Liver (tissue), 9 donors: Measurements from ENCODE around the gene CTSS. TPM values are rescaled to one million over a fixed set of nuclear protein-coding genes. Genes with fewer than 3 reads are reported as not detected.

ENCODE experiments used
- DNase-seq: peaks from one replicate; pipeline ENCODE4 v3.0.0-alpha.2; 2017; ENCODE audit warnings: low spot score
- H3K27ac ChIP-seq, 2 donors: one replicate each; pipeline ENCODE4 v1.7.0; 2013; ENCODE audit warnings: inconsistent platforms in 2 of 2, low read length in 2 of 2, control low read depth in 1 of 2, low read depth in 1 of 2, mild to moderate bottlenecking in 1 of 2
- H3K27me3 ChIP-seq, 4 donors: one replicate each; pipeline versions ENCODE4 v1.6.1 to v1.7.0; 2013; ENCODE audit warnings: low read length in 3 of 4, inconsistent platforms in 1 of 4, mild to moderate bottlenecking in 1 of 4, moderate library complexity in 1 of 4; ENCODE audit not compliant: control insufficient read depth in 4 of 4, insufficient read depth in 4 of 4
- H3K36me3 ChIP-seq, 4 donors: one replicate each; pipeline versions ENCODE4 v1.6.1 to v1.7.0; 2013; ENCODE audit warnings: low read length in 3 of 4, mild to moderate bottlenecking in 3 of 4, low read depth in 1 of 4, moderate library complexity in 1 of 4; ENCODE audit not compliant: control insufficient read depth in 4 of 4, insufficient read depth in 3 of 4
- H3K4me1 ChIP-seq, 4 donors: one replicate each; pipeline versions ENCODE4 v1.6.1 to v1.7.0; 2013; ENCODE audit warnings: low read length in 3 of 4, mild to moderate bottlenecking in 3 of 4, moderate library complexity in 1 of 4; ENCODE audit not compliant: control insufficient read depth in 4 of 4, insufficient read depth in 4 of 4
- H3K4me3 ChIP-seq, 3 donors: one replicate each; pipeline versions ENCODE4 v1.6.1 to v1.7.0; 2013; ENCODE audit warnings: low read length in 3 of 3, control low read depth in 1 of 3, low read depth in 1 of 3, mild to moderate bottlenecking in 1 of 3
- H3K9ac ChIP-seq, 2 donors: one replicate each; pipeline ENCODE4 v1.7.0; 2013; ENCODE audit warnings: low read length in 2 of 2, mild to moderate bottlenecking in 2 of 2, moderate library complexity in 2 of 2, control low read depth in 1 of 2, low read depth in 1 of 2
- H3K9me3 ChIP-seq, 4 donors: one replicate each; pipeline versions ENCODE4 v1.6.1 to v1.7.0; 2013; ENCODE audit warnings: low read length in 3 of 4; ENCODE audit not compliant: control insufficient read depth in 4 of 4
- ATF3 ChIP-seq: IDR thresholded peaks from 2 replicates; pipeline ENCODE4 v1.6.1; 2016; ENCODE audit warnings: antibody characterized with exemption
- CTCF ChIP-seq: fragments of 150-350 bp; IDR thresholded peaks from 2 replicates; pipeline ENCODE4 v1.5.1; 2017; ENCODE audit warnings: improper control_type of control experiment, low read depth, low read length; ENCODE audit not compliant: missing input control
- EGR1 ChIP-seq, 2 donors: IDR thresholded peaks; 2 replicates each; pipeline ENCODE4 v1.6.1; 2016 to 2018; ENCODE audit warnings: antibody characterized with exemption in 2 of 2, low read depth in 2 of 2
- FOXA1 ChIP-seq: IDR thresholded peaks from 2 replicates; pipeline ENCODE4 v1.6.1; 2016; ENCODE audit warnings: antibody characterized with exemption
- FOXA2 ChIP-seq: IDR thresholded peaks from 2 replicates; pipeline ENCODE4 v1.6.1; 2016; ENCODE audit warnings: antibody characterized with exemption
- GABPA ChIP-seq, 2 donors: IDR thresholded peaks in 1 of 2; conservative IDR thresholded peaks in 1 of 2; 2 replicates each; pipeline ENCODE4 v1.6.1; 2016; ENCODE audit warnings: antibody characterized with exemption in 2 of 2, mild to moderate bottlenecking in 1 of 2, moderate library complexity in 1 of 2
- HNF4A ChIP-seq, 2 donors: conservative IDR thresholded peaks; 2 replicates each; pipeline ENCODE4 v1.6.1; 2016; ENCODE audit warnings: antibody characterized with exemption in 2 of 2, mild to moderate bottlenecking in 2 of 2
- HNF4G ChIP-seq: IDR thresholded peaks from 2 replicates; pipeline ENCODE4 v1.6.1; 2016; ENCODE audit warnings: antibody characterized with exemption
- JUND ChIP-seq, 2 donors: IDR thresholded peaks; 2 replicates each; pipeline ENCODE4 v1.6.1; 2016; ENCODE audit warnings: antibody characterized with exemption in 2 of 2
- MAX ChIP-seq: IDR thresholded peaks from 2 replicates; pipeline ENCODE4 v1.6.1; 2016; ENCODE audit warnings: antibody characterized with exemption
- NR2F2 ChIP-seq: IDR thresholded peaks from 2 replicates; pipeline ENCODE4 v1.6.1; 2016; ENCODE audit warnings: antibody characterized with exemption
- RAD21 ChIP-seq, 2 donors: IDR thresholded peaks; 2 replicates each; pipeline ENCODE4 v1.6.1; 2016; ENCODE audit warnings: antibody characterized with exemption in 2 of 2, mild to moderate bottlenecking in 2 of 2
- REST ChIP-seq: IDR thresholded peaks from 2 replicates; pipeline ENCODE4 v1.6.1; 2016; ENCODE audit warnings: antibody characterized with exemption, mild to moderate bottlenecking
- RXRA ChIP-seq, 2 donors: IDR thresholded peaks; 2 replicates each; pipeline ENCODE4 v1.6.1; 2017 to 2018; ENCODE audit warnings: antibody characterized with exemption in 2 of 2, mild to moderate bottlenecking in 1 of 2
- SP1 ChIP-seq: IDR thresholded peaks from 2 replicates; pipeline ENCODE4 v1.6.1; 2018; ENCODE audit warnings: antibody characterized with exemption, mild to moderate bottlenecking
- TAF1 ChIP-seq: conservative IDR thresholded peaks from 2 replicates; pipeline ENCODE4 v1.6.1; 2016; ENCODE audit warnings: antibody characterized with exemption, mild to moderate bottlenecking
- YY1 ChIP-seq: IDR thresholded peaks from 2 replicates; pipeline ENCODE4 v1.6.1; 2016; ENCODE audit warnings: antibody characterized with exemption, mild to moderate bottlenecking
- ZBTB33 ChIP-seq: IDR thresholded peaks from 2 replicates; pipeline ENCODE4 v1.6.1; 2016; ENCODE audit warnings: antibody characterized with exemption
- WGBS: extraction: QIAGEN DNeasy Blood & Tissue Kit; methylation state at CpG from one replicate; pipeline ENCODE4 v1.1.7; 2013; 5-methylcytosine and 5-hydroxymethylcytosine counted together
- polyA plus RNA-seq, 2 donors: library from polyadenylated mRNA; stranded (reverse) in 1 of 2; unstranded in 1 of 2; fragments of 200-250 nt in 1 of 2; fragments of >200 nt in 1 of 2; fragmentation: Nextera tagmentation in 1 of 2; extraction: Ambion mirVana in 1 of 2; gene quantifications; one replicate each; pipeline versions ENCODE4 v1.2.1 to v1.2.3, GENCODE V29; 2013 to 2015
- total RNA-seq, 2 donors: library from RNA; depleted of rRNA; stranded (reverse); fragments of >200 nt; gene quantifications; one replicate each; pipeline ENCODE4 v1.2.3, GENCODE V29; 2014
- donor health status: healthy.
- donor health status: healthy.
- donor health status: healthy.
- donor health status: healthy.
- donor health status: healthy.

The CTSS gene
- total and polyA plus RNA-seq, 4 donors: 17.3 to 122 (median 62.4) TPM

GRCh38 chr1:150809651-150810050, 44.1 kb upstream of the CTSS start (continued):
- TF ChIP-seq SP1 (no peak), HNF4G (no peak), FOXA2 (no peak), RXRA (IDR thresholded peaks at IDR 0.05) (no peak), YY1 (no peak), JUND (IDR thresholded peaks at IDR 0.05) (no peak)

GRCh38 chr1:150808846-150809245, 43.3 kb upstream of the CTSS start:
- Histone ChIP-seq H3K36me3 (peaks cover 3 to 37% (median 29%) of the 10 kb centered on the region in 4 donors), H3K4me1 (peaks cover 0 to 4% (median 0%) of the 10 kb centered on the region in 4 donors), H3K9ac (no peak overlapping the region), H3K9me3 (no peaks in the 10 kb centered on the region), H3K27ac (no peak overlapping the region), H3K27me3 (no peaks in the 10 kb centered on the region), H3K4me3 (no peak overlapping the region)
- DNase-seq: no peak
- TF ChIP-seq HNF4A (conservative IDR thresholded peaks at IDR 0.05): no peak
- TF ChIP-seq HNF4G: no peak
- no peak for TF ChIP-seq EGR1 (IDR thresholded peaks at IDR 0.05; ENCODE audit: low read depth in 2 of 2)
- no peak for TF ChIP-seq RAD21 (IDR thresholded peaks at IDR 0.05)
- no peak for TF ChIP-seq MAX
- TF ChIP-seq JUND (IDR thresholded peaks at IDR 0.05): no peak
- TF ChIP-seq ZBTB33: no peak
- WGBS: 88% methylated on average over 2 of the region's 2 CpGs

GRCh38 chr1:150808121-150808520, 42.5 kb upstream of the CTSS start, which contains the start of gene CTSK:
CTSK (minus strand) TSS chr1:150808260; CDS start chr1:150806805, 1,455 bp downstream.
- Histone ChIP-seq H3K36me3 (peaks cover 2 to 33% (median 26%) of the 10 kb centered on the region in 4 donors), H3K27ac (no peak within 1 kb of the TSS), H3K9ac (no peak within 1 kb of the TSS), H3K4me1 (peaks cover 0 to 4% (median 0%) of the 10 kb centered on the region in 4 donors), H3K4me3 (no peak within 1 kb of the TSS), H3K27me3 (no peaks in the 10 kb centered on the region), H3K9me3 (no peaks in the 10 kb centered on the region)
- DNase-seq: no peak
- TF ChIP-seq MAX (no peak), HNF4G (no peak), FOXA1 (no peak), CTCF (no peak), JUND (IDR thresholded peaks at IDR 0.05) (no peak), REST (no peak), RXRA (IDR thresholded peaks at IDR 0.05) (no peak), RAD21 (IDR thresholded peaks at IDR 0.05) (no peak), HNF4A (conservative IDR thresholded peaks at IDR 0.05) (no peak), TAF1 (no peak), YY1 (no peak), FOXA2 (no peak), ATF3 (no peak), SP1 (no peak), EGR1 (IDR thresholded peaks at IDR 0.05; ENCODE audit: low read depth in 2 of 2) (no peak), GABPA (IDR thresholded peaks at IDR 0.05 in 1 of 2, conservative IDR thresholded peaks at IDR 0.05 in 1 of 2) (no peak), NR2F2 (no peak), ZBTB33 (no peak)
- WGBS: 63% methylated on average over 7 of the region's 7 CpGs
